ENCODE data around the gene AZGP1. TPM values are rescaled to one million over a fixed set of nuclear protein-coding genes. Genes with fewer than 3 reads are reported as not detected.
"Not testable (repeated sequence)": the region's sequence is repeated elsewhere in the genome, so short reads cannot be mapped to it uniquely, and the experiment has no call there.

AZGP1 gene
- total RNA-seq, 1 donor from 2014 or later = not detected

DNA sequence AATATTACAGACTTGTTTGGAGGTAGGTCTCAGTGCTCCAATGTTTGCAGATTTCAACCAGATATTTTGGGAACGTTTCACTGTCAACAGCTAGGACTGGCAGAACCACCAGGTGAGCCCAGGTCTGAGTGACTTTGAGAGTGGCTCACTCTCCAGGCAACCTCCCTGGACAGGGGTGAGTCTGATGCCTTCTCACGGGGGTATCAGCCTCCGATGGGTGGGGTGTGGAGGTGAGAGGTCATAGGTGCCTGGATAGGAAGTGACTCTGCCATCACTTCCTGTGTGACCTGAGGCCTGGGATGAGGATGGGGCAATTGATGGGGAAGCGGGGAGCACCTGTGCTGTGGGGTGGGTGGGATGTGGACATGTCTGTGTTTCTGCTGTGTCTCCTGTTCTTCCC is 4.6 kb downstream of the AZGP1 start:
- no peaks in the 10 kb centered on the region for H3K27me3 ChIP-seq
- no peak for TF ChIP-seq CTCF (IDR thresholded peaks at IDR 0.05)
- DNase-seq (ENCODE audit: low spot score in 2 of 2) = no peak
- intact Hi-C loops (cut with DNase I) = no loop called here
- no peak overlapping the region for H3K27ac ChIP-seq
- H3K9me3 ChIP-seq = no peaks in the 10 kb centered on the region
- H3K4me3 ChIP-seq = no peak overlapping the region
- no peaks in the 10 kb centered on the region for H3K4me1 ChIP-seq
- H3K36me3 ChIP-seq = no peaks in the 10 kb centered on the region

DNA sequence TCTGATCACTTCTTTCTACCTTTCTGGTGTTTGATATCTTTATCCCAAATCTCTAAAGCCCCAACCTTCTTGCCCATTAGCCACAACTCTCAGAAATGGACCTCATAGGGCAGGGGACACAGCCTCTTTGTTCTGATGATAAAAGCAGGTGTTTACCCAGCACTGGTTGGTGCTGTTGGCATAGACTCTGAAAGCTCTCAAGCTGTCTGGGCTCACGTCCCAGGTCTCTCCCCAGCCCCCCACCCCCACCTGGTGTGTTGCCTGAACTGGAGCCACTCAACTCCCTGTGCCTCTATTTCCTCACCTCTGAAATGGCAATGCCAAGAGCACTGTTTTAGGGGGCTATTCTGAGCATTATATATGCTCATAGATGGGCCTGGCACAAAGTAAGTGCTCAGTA is 6.0 kb downstream of the AZGP1 start:
- H3K4me3 ChIP-seq; H3K4me1 ChIP-seq; DNase-seq (ENCODE audit: low spot score in 2 of 2); H3K27ac ChIP-seq; H3K9me3 ChIP-seq; H3K27me3 ChIP-seq; H3K36me3 ChIP-seq; intact Hi-C loops (cut with DNase I): not testable (repeated sequence)

- H3K4me3 ChIP-seq = no peak overlapping the region
- no peak overlapping the region for H3K27ac ChIP-seq
- TF ChIP-seq CTCF (IDR thresholded peaks at IDR 0.05) = no peak
- no peaks in the 10 kb centered on the region for H3K4me1 ChIP-seq
- H3K27me3 ChIP-seq = no peaks in the 10 kb centered on the region
- H3K36me3 ChIP-seq = no peaks in the 10 kb centered on the region
- no peaks in the 10 kb centered on the region for H3K9me3 ChIP-seq
- DNase-seq (ENCODE audit: low spot score in 2 of 2) = no peak
- intact Hi-C loops (cut with DNase I) = no loop called here
Observed at GRCh38 chr7:99969298-99969697, 6.5 kb downstream of the AZGP1 start.

- intact Hi-C loops (cut with DNase I) = no loop called here
- H3K36me3 ChIP-seq = no peaks in the 10 kb centered on the region
- H3K4me3 ChIP-seq = no peak overlapping the region
- no peaks in the 10 kb centered on the region for H3K4me1 ChIP-seq
- no peaks in the 10 kb centered on the region for H3K9me3 ChIP-seq
- no peak for TF ChIP-seq CTCF (IDR thresholded peaks at IDR 0.05)
- no peak overlapping the region for H3K27ac ChIP-seq
- no peaks in the 10 kb centered on the region for H3K27me3 ChIP-seq
- DNase-seq (ENCODE audit: low spot score in 2 of 2) = no peak
Observed at GRCh38 chr7:99958564-99959227, 17.1 kb downstream of the AZGP1 start.

- intact Hi-C loops (cut with DNase I) = no loop called here
- H3K4me1 ChIP-seq = no peaks in the 10 kb centered on the region
- no peaks in the 10 kb centered on the region for H3K9me3 ChIP-seq
- TF ChIP-seq CTCF (IDR thresholded peaks at IDR 0.05) = no peak
- H3K36me3 ChIP-seq = no peaks in the 10 kb centered on the region
- H3K27me3 ChIP-seq = no peaks in the 10 kb centered on the region
- no peak overlapping the region for H3K27ac ChIP-seq
- H3K4me3 ChIP-seq = no peak overlapping the region
- DNase-seq (ENCODE audit: low spot score in 2 of 2) = no peak
Observed at GRCh38 chr7:99955247-99955646, 20.6 kb downstream of the AZGP1 start.

GRCh38 chr7:99954643-99955042 is 21.2 kb downstream of the AZGP1 start:
- H3K4me3 ChIP-seq; intact Hi-C loops (cut with DNase I): not testable (repeated sequence)

GRCh38 chr7:99953649-99954048 is 22.2 kb downstream of the AZGP1 start:
- Histone ChIP-seq H3K27me3 (no peaks in the 10 kb centered on the region), H3K4me1 (no peaks in the 10 kb centered on the region), H3K9me3 (no peaks in the 10 kb centered on the region), H3K27ac (no peak overlapping the region), H3K4me3 (no peak overlapping the region), H3K36me3 (no peaks in the 10 kb centered on the region)
- DNase-seq (ENCODE audit: low spot score in 2 of 2) = peak in 1 of 2 donors; percentile 75
- no peak for TF ChIP-seq CTCF (IDR thresholded peaks at IDR 0.05)
- intact Hi-C loops (cut with DNase I) = no loop called here

More at GRCh38 chr7:99954643-99955042, 21.2 kb downstream of the AZGP1 start:
- H3K27me3 ChIP-seq; H3K36me3 ChIP-seq; H3K27ac ChIP-seq; DNase-seq (ENCODE audit: low spot score in 2 of 2); H3K4me1 ChIP-seq; H3K9me3 ChIP-seq: not testable (repeated sequence)

DNA sequence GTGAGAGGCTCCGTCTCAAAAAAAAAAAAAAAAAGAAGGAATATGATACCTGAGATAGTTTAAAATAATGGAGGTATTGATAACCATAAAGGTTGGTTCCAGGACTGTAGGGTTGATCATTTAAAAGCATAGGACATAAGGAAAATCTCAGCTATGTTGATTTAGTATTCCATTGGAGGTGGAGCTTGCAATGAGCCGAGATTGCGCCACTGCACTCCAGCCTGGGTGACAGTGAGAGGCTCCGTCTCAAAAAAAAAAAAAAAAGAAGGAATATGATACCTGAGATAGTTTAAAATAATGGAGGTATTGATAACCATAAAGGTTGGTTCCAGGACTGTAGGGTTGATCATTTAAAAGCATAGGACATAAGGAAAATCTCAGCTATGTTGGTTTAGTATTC is 23.2 kb downstream of the AZGP1 start:
- intact Hi-C loops (cut with DNase I); H3K9me3 ChIP-seq; H3K36me3 ChIP-seq; H3K4me1 ChIP-seq; DNase-seq (ENCODE audit: low spot score in 2 of 2); H3K4me3 ChIP-seq; H3K27me3 ChIP-seq; H3K27ac ChIP-seq: not testable (repeated sequence)

DNA sequence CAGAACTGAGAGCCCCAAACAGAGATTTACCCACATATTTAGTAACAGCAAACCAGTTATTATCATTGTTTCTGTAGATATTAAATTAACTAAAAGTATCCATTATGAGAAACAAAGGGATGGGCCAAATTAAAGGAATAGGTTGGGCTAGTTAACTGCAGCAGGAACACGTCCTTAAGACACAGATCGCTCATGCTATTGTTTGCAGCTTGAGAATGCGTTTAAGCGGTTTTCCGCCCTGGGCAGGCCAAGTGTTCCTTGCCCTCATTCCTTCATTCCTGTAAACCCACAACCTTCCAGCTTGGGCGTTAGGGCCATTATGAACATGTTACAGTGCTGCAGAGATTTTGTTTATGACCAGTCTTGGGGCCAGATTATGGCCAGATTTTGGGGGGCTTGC is 25.0 kb downstream of the AZGP1 start:
- H3K4me3 ChIP-seq; H3K27ac ChIP-seq; intact Hi-C loops (cut with DNase I); H3K9me3 ChIP-seq; H3K4me1 ChIP-seq; H3K36me3 ChIP-seq; H3K27me3 ChIP-seq: not testable (repeated sequence)
- peak in 1 of 2 donors; percentile 5 for DNase-seq (ENCODE audit: low spot score in 2 of 2)

Measured in ascending aorta (tissue), 2 donors.